Measurements from ENCODE around the gene CRYZ.
"Not testable (repeated sequence)": the region's sequence is repeated elsewhere in the genome, so short reads cannot be mapped to it uniquely, and the experiment has no call there.

Gene CRYZ

GRCh38 chr1:74737333-74737732, 4.5 kb upstream of the CRYZ start:
- no peak overlapping the region for H4K5ac ChIP-seq (ENCODE audit: low read length)
- DNase-seq = no peak
- H3K9ac ChIP-seq (ENCODE audit: low read length) = no peak overlapping the region
- no peak overlapping the region for H3K4me2 ChIP-seq (ENCODE audit: low read length)
- H3K56ac ChIP-seq (ENCODE audit: low read length) = no peak overlapping the region
- no peak overlapping the region for H3K4me3 ChIP-seq (ENCODE audit: low read length)
- H2BK120ac ChIP-seq (ENCODE audit: low read depth, low read length) = no peak overlapping the region
- no CpG with 5 or more reads among the region's 4 CpGs for WGBS (ENCODE audit: extremely low coverage, insufficient coverage, low lambda C conversion rate)
- no peaks in the 10 kb centered on the region for H3K27me3 ChIP-seq (ENCODE audit: insufficient read depth, low read length, poor library complexity)
- no peaks in the 10 kb centered on the region for H3K4me1 ChIP-seq (ENCODE audit: control insufficient read depth, low read depth, low read length)
- H3K23ac ChIP-seq (ENCODE audit: low read length) = no peak overlapping the region
- H2AK5ac ChIP-seq (ENCODE audit: low read length) = no peak overlapping the region
- no peak overlapping the region for H3K27ac ChIP-seq (ENCODE audit: low read depth, low read length)
- H3K79me2 ChIP-seq (ENCODE audit: control insufficient read depth, insufficient read depth, low read length) = peaks cover 7% of the 10 kb centered on the region
- H2BK15ac ChIP-seq (replicated peaks; ENCODE audit: low read depth) = no peak overlapping the region
- no peak overlapping the region for H3K4ac ChIP-seq (ENCODE audit: low read depth, low read length)
- H3K18ac ChIP-seq (ENCODE audit: low read length) = no peak overlapping the region
- H3K36me3 ChIP-seq (ENCODE audit: control insufficient read depth, insufficient read depth, low read length) = no peaks in the 10 kb centered on the region
- no peak overlapping the region for H4K8ac ChIP-seq (ENCODE audit: low read depth, low read length)
- H2BK5ac ChIP-seq (ENCODE audit: low read length) = no peak overlapping the region
- no peaks in the 10 kb centered on the region for H3K79me1 ChIP-seq (ENCODE audit: low read length)

DNA sequence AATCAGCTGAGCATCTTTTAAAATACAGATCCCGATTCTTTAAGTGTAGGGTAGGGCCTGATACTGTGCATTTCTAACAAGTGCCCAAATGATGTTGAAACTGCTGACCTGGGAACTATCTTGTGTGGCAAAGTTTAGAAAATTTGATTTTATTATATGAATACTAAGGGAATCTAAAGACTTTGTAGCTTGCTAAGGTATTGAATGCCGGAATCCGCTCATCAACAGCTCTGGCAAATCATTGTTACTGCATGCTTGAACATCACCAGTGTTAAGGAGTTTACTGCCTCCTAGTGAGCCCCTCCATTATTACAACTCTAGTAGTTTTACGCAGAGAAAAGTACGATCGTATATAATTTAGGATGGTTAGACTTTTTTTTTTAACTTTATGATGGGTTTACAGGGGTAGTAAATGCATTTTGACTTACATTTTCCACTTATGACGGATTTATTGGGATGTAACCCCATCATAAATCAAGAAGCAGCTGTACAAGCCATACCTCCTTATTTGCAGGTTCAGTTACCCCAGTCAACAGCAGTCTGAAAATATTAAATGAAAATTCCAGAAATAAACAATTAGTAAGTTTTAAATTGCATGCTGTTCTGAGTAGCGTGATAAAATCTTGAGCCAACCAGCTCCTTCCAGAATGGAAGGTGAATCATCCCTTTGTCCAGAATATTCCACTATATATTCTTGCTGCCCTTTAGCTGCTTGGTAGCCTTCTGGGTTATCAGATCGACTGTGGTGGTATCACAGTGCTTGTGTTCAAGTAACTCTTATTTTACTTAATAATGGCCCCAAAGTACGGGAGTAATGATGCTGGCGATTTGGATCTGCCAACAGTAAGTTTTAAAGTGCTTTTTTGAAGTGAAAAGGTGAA, 994 bp upstream of the CRYZ start:
- DNase-seq = peak; percentile 87

GRCh38 chr1:74732071-74732946, 541 bp downstream of the CRYZ start:
- Histone ChIP-seq H3K4me2 (ENCODE audit: low read length) (peak overlapping the region; percentile 56), H3K4me3 (ENCODE audit: low read length) (peak overlapping the region; percentile 46), H3K9ac (ENCODE audit: low read length) (peak overlapping the region; percentile 54), H3K4ac (ENCODE audit: low read depth, low read length) (peak overlapping the region; percentile 79), H3K56ac (ENCODE audit: low read length) (peak overlapping the region; percentile 85), H3K18ac (ENCODE audit: low read length) (peak overlapping the region; percentile 97)
- H3K36me3 ChIP-seq (ENCODE audit: control insufficient read depth, insufficient read depth, low read length); H3K27ac ChIP-seq (ENCODE audit: low read depth, low read length); H4K8ac ChIP-seq (ENCODE audit: low read depth, low read length); H3K27me3 ChIP-seq (ENCODE audit: insufficient read depth, low read length, poor library complexity); H2AK5ac ChIP-seq (ENCODE audit: low read length); H3K79me2 ChIP-seq (ENCODE audit: control insufficient read depth, insufficient read depth, low read length); H2BK15ac ChIP-seq (replicated peaks; ENCODE audit: low read depth); H3K79me1 ChIP-seq (ENCODE audit: low read length); H2BK5ac ChIP-seq (ENCODE audit: low read length); H3K4me1 ChIP-seq (ENCODE audit: control insufficient read depth, low read depth, low read length); H3K23ac ChIP-seq (ENCODE audit: low read length); H2BK120ac ChIP-seq (ENCODE audit: low read depth, low read length); H4K5ac ChIP-seq (ENCODE audit: low read length): not testable (repeated sequence)
- peak; percentile 6 for DNase-seq
- no CpG with 5 or more reads among the region's 17 CpGs for WGBS (ENCODE audit: extremely low coverage, insufficient coverage, low lambda C conversion rate)

More for the DNA sequence above, 994 bp upstream of the CRYZ start:
- H2BK15ac ChIP-seq (replicated peaks; ENCODE audit: low read depth) = no peak overlapping the region
- H4K8ac ChIP-seq (ENCODE audit: low read depth, low read length) = no peak overlapping the region
- peak overlapping the region; percentile 96 for H3K56ac ChIP-seq (ENCODE audit: low read length)
- H3K79me2 ChIP-seq (ENCODE audit: control insufficient read depth, insufficient read depth, low read length) = peaks cover 7% of the 10 kb centered on the region
- peak overlapping the region; percentile 91 for H3K9ac ChIP-seq (ENCODE audit: low read length)
- H3K79me1 ChIP-seq (ENCODE audit: low read length) = no peaks in the 10 kb centered on the region
- peaks cover 1% of the 10 kb centered on the region for H3K4me1 ChIP-seq (ENCODE audit: control insufficient read depth, low read depth, low read length)
- peak overlapping the region; percentile 61 for H3K18ac ChIP-seq (ENCODE audit: low read length)
- H4K5ac ChIP-seq (ENCODE audit: low read length) = peak overlapping the region; percentile 51
- peak overlapping the region; percentile 45 for H3K4me2 ChIP-seq (ENCODE audit: low read length)
- WGBS (ENCODE audit: extremely low coverage, insufficient coverage, low lambda C conversion rate) = no CpG with 5 or more reads among the region's 11 CpGs
- H3K4ac ChIP-seq (ENCODE audit: low read depth, low read length) = no peak overlapping the region
- H2BK120ac ChIP-seq (ENCODE audit: low read depth, low read length) = no peak overlapping the region
- H3K4me3 ChIP-seq (ENCODE audit: low read length) = peak overlapping the region; percentile 86
- no peak overlapping the region for H2AK5ac ChIP-seq (ENCODE audit: low read length)
- H3K27me3 ChIP-seq (ENCODE audit: insufficient read depth, low read length, poor library complexity) = no peaks in the 10 kb centered on the region
- H3K23ac ChIP-seq (ENCODE audit: low read length) = no peak overlapping the region
- no peak overlapping the region for H2BK5ac ChIP-seq (ENCODE audit: low read length)
- H3K27ac ChIP-seq (ENCODE audit: low read depth, low read length) = peak overlapping the region; percentile 90
- no peaks in the 10 kb centered on the region for H3K36me3 ChIP-seq (ENCODE audit: control insufficient read depth, insufficient read depth, low read length)

DNA sequence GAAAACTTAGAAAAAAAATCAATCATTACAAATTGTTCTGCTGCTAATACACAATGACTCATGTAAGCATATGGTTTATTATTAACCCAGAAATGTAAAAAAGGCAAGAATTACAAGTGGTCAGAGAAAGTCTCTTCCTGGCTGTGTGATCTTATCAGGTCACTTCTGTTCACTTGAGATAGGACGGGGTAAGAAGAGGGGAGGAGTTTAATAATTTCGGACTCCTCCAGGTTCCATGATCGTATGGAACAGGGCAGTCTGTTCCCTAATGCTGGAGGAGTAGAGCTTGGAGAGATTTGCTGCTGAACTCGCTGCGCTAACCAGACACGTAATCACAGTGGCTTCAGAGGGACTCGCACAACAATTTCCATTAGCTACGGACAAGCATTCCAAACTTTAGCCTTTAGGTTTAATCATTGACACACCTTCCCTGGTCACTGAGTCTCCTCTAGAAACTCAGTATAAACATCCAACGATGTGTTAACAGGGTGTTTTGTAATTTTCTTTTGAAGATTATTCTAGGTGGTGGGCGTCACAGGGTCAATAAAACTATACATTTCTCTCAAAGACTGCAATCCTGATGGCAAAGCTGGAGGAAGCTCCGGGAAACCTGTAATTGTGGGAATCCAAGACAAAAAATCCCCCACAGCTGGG, 1.3 kb downstream of the CRYZ start:
- DNase-seq = no peak
- H4K8ac ChIP-seq (ENCODE audit: low read depth, low read length) = no peak overlapping the region
- no peak overlapping the region for H3K27ac ChIP-seq (ENCODE audit: low read depth, low read length)
- H3K27me3 ChIP-seq (ENCODE audit: insufficient read depth, low read length, poor library complexity) = no peaks in the 10 kb centered on the region
- no peaks in the 10 kb centered on the region for H3K36me3 ChIP-seq (ENCODE audit: control insufficient read depth, insufficient read depth, low read length)
- H2BK15ac ChIP-seq (replicated peaks; ENCODE audit: low read depth) = no peak overlapping the region
- no peak overlapping the region for H3K56ac ChIP-seq (ENCODE audit: low read length)
- H2BK5ac ChIP-seq (ENCODE audit: low read length) = no peak overlapping the region
- H3K4ac ChIP-seq (ENCODE audit: low read depth, low read length) = no peak overlapping the region
- no peak overlapping the region for H2AK5ac ChIP-seq (ENCODE audit: low read length)
- no peaks in the 10 kb centered on the region for H3K79me1 ChIP-seq (ENCODE audit: low read length)
- peaks cover 1% of the 10 kb centered on the region for H3K4me1 ChIP-seq (ENCODE audit: control insufficient read depth, low read depth, low read length)
- H3K18ac ChIP-seq (ENCODE audit: low read length) = no peak overlapping the region
- H3K79me2 ChIP-seq (ENCODE audit: control insufficient read depth, insufficient read depth, low read length) = peaks cover 7% of the 10 kb centered on the region
- H3K4me3 ChIP-seq (ENCODE audit: low read length) = no peak overlapping the region
- H3K4me2 ChIP-seq (ENCODE audit: low read length) = no peak overlapping the region
- H4K5ac ChIP-seq (ENCODE audit: low read length) = no peak overlapping the region
- no peak overlapping the region for H3K23ac ChIP-seq (ENCODE audit: low read length)
- H3K9ac ChIP-seq (ENCODE audit: low read length) = no peak overlapping the region
- H2BK120ac ChIP-seq (ENCODE audit: low read depth, low read length) = no peak overlapping the region
- WGBS (ENCODE audit: extremely low coverage, insufficient coverage, low lambda C conversion rate) = no CpG with 5 or more reads among the region's 11 CpGs

- H3K27ac ChIP-seq (ENCODE audit: low read depth, low read length) = no peak overlapping the region
- H3K4me2 ChIP-seq (ENCODE audit: low read length) = no peak overlapping the region
- peak; percentile 89 for DNase-seq
- no peak overlapping the region for H4K8ac ChIP-seq (ENCODE audit: low read depth, low read length)
- H3K79me2 ChIP-seq (ENCODE audit: control insufficient read depth, insufficient read depth, low read length) = peaks cover 7% of the 10 kb centered on the region
- no peak overlapping the region for H2BK5ac ChIP-seq (ENCODE audit: low read length)
- H3K23ac ChIP-seq (ENCODE audit: low read length) = no peak overlapping the region
- H2BK120ac ChIP-seq (ENCODE audit: low read depth, low read length) = no peak overlapping the region
- H2BK15ac ChIP-seq (replicated peaks; ENCODE audit: low read depth) = no peak overlapping the region
- no peak overlapping the region for H3K18ac ChIP-seq (ENCODE audit: low read length)
- H3K36me3 ChIP-seq (ENCODE audit: control insufficient read depth, insufficient read depth, low read length) = no peaks in the 10 kb centered on the region
- no peak overlapping the region for H3K9ac ChIP-seq (ENCODE audit: low read length)
- H2AK5ac ChIP-seq (ENCODE audit: low read length) = no peak overlapping the region
- no peaks in the 10 kb centered on the region for H3K27me3 ChIP-seq (ENCODE audit: insufficient read depth, low read length, poor library complexity)
- 100% methylated on average over 1 of the region's 6 CpGs for WGBS (ENCODE audit: extremely low coverage, insufficient coverage, low lambda C conversion rate)
- no peak overlapping the region for H3K4me3 ChIP-seq (ENCODE audit: low read length)
- no peak overlapping the region for H3K56ac ChIP-seq (ENCODE audit: low read length)
- H4K5ac ChIP-seq (ENCODE audit: low read length) = no peak overlapping the region
- peaks cover 1% of the 10 kb centered on the region for H3K4me1 ChIP-seq (ENCODE audit: control insufficient read depth, low read depth, low read length)
- no peaks in the 10 kb centered on the region for H3K79me1 ChIP-seq (ENCODE audit: low read length)
- no peak overlapping the region for H3K4ac ChIP-seq (ENCODE audit: low read depth, low read length)
Measured at GRCh38 chr1:74729741-74730478, 2.9 kb downstream of the CRYZ start.
